Measurements from ENCODE around the gene PRKAG2.

The PRKAG2 gene

GRCh38 chr7:151687523-151688235 is 189.2 kb downstream of the PRKAG2 start:
- no peak for DNase-seq

GRCh38 chr7:151686826-151687225 is 190.1 kb downstream of the PRKAG2 start:
- no peak for DNase-seq

DNA sequence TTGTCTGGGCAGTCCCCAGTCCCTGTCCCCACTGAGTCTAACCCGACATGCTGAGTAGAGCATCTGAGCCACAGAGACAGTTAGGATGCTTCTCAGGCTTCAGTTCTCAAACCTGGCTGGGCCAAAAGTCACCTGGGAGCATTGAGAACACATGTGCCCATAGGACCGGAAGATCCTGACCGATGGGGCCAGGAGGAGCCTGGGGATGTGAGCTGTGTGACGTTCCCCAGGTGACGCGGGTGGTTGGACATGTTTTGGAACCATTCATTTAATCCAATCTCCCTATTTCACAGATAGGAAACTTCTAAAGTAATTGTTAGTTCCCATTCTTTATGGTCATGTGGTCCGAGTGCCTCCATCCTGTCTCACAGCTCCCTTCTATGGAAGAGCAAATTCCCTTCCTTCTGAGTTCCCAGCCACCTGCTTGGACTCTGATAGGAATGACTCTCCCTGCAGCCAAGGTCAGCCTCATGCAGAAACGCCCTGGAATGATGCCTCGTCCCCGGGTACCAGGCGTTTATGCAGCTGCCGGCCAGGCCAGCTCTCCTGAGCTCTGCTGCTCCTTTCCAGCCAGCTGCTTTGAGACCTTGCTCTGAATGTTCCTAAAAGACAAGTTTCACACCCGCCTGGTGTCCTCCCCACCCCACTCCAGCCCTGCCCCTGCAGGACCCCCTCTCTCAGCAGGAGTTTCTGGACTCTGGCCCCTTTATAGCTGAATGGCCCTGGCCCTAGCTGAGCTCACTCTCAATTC is 190.7 kb downstream of the PRKAG2 start:
- no peak for DNase-seq

DNA sequence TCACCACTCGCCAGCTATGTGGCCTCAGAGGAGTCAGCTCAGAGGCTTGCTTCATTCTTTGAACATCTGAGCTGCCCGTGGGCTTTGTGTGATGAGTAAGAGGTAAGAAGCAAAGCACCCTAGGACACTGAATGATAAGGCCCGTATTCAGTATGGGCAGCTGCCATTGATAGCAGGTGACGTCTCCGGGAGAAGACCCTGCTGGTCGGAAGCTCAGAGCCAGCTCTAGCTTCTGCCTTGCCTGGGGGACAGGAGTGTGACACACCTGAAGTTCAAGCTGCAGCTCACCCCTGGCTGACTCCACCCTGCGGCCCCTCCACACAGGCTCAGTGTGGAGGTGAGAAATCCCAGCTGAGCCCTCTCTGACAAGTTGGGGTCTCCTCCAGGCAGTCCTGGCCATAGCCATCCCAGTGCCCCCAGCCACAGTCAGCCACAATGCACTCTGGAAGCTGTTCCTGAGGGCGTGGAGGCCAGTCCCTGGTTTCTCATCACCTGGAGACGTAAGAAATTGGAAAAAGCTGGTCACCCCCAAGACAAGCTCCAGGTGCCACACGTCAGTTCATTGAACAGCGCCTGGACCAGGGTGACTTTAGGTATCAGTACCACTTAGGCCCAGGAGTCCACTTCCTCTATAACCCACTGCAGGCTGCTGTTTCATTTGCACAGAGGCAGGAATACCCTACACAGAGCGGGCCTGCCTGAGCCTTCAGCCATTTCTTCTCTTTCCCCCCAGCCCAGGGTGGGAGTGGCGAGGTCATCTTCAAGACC is 192.3 kb downstream of the PRKAG2 start:
- no peak for DNase-seq

DNA sequence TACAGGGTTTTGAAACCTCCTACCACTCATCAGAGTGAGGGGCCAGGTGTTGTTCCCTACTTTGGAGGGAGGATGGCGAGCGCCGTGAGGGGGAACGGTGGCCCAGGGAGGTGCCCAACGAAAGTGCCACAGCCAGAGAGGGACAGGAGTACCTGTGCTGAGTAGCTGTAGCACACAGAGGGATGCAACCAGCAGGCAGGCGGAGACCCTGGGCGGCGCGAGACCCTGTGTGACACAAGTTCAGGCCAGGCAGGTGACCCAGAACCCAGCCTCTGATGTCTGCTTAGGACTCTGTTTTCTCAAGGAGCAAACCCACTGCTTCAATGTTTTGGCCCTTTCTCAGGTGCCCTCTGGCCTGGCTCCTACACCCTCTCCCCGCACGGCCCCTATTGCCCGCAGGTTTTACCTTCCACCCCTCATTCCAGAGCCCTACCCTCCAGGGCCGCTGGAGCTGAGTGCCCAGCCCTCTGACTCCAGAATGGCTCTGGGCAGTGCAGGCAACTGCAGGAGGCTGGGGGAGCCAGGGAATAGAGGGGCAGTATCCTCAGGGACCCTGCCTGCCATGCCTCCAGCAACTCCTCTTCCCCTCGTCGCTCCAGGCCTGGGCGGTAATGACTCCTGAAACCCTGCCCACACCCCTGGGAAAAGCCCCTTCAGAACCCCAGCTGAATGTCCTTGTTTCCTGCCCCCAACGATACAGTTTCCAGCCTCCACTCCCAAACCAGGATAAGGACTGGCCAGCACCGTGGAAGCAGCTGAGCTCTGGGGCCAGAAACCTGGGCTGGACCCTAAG is 193.1 kb downstream of the PRKAG2 start:
- no peak for DNase-seq

GRCh38 chr7:151682831-151683614 is 193.9 kb downstream of the PRKAG2 start:
- no peak for DNase-seq

DNA sequence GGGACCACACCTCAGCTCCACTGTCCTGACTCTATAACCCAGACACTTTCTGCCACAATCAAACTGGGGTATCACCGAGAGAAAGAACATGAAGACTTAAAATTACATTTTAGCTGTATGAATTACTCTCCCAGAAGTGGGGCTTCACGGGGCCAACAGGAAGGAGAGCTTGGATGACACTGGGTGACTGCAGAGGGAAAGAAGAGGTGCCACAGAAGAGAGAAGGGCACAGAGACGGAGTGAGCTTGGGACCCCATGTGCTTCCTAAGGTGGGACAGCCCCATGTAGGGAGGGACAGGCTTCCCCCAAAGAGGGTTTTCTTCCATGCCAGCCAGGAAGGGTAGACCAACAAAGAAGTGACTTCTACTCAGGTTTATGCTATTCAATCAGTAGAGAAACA is 195.2 kb downstream of the PRKAG2 start:
- no peak for DNase-seq

DNA sequence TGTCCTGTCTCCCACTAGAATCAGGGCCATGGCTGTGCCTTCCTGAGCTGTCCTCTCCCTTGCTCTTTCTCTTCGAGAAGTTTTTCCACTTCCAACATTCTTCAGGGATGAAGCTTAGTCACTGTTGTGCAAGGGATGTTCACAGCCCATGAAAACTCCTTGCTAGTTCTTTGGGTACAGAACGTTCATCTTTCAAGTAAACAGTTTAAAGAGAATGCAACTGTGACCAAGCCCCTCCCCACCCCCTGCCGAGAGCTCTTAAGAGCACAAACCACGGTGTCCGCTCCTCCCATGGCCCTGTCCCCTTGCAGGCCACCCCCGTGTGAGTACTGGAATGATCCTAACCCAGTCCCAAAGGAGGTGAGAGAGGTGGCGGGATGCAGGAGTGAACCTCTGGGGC is 196.1 kb downstream of the PRKAG2 start:
- no peak for DNase-seq

DNA sequence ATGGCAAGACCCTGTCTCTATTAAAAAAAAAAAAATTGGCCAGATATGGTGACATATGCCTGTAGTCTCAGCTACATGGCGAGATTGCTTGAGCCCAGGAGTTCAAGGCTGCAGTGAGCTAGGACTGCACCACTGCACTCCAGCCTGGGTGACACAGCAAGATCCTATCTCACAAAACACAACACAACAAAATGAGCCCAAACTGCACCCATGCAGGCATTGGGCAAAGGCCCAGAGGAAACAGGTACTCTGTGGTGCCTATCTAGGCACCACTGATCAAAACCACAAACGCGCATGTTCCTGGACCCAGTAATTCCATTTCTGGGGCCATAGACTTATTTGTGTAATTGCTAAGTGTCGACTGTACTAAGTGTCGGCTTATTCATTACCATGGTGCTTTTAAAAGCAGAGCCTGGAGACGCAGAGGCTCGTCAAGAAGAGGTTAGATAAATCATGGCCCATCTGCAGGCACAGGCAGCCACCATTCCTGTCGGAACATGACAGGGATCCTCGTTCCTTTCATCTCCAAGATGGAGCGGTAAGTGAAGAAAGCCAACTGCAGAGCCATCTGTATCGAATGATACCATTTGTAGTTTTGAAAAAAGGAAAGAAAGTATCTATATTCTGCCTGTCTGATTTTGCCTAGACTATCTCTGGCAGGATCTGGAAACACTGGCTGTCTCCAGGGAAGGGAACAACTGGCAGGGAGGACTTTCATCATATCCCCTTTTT is 196.9 kb downstream of the PRKAG2 start:
- no peak for DNase-seq

- DNase-seq = no peak
These were observed 197.7 kb downstream of the PRKAG2 start for GRCh38 chr7:151679071-151679708.

DNA sequence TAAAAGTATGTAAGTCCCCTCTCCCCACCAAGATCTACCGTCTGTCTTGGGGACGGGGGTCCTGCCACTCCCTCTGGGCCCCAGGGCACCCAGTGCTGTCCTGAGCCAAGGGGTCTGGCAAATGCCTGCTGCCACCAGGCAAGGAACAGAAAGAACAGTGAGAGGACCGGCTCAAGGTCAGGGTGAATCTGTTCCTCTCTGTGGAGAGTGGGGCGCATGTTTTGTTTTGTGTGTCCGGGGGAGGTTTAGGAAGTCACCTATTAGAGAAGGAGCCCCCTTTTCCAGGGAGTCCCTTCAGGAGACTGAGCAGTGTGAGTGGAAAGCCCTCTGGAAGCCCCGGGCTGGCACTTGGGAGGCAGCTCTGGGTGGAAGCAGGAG is 198.7 kb downstream of the PRKAG2 start:
- DNase-seq = no peak

DNA sequence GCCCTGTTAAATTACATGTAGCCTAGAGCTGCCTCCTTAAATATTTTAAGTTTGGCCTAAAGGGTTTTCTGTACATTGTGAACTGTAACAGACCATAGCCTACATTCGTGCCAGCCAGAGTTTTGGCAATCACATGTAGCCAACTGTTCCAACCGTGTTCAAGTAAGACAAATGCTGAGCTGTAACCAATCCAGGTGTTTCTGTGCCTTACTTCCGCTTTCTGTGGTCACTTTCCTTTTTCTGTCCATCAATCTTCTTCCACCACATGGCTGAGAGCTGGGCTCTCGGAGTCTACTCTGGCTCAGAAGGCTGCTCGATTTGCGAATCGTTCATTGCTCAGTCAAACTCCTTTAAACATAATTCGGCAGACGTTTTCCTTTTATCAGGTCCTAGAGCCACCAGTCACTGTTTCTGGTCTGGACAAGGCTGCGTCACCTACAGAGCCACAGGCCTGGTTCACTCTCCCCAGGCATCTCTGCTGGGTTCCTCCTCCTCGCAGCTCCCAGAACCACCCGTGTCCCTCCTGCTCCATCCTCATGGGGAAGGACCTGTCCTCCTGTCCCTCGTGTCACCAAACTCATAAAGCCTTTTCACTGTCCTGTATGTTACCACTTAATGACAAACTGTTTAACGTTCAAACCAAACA is 199.2 kb downstream of the PRKAG2 start:
- DNase-seq = no peak

DNA sequence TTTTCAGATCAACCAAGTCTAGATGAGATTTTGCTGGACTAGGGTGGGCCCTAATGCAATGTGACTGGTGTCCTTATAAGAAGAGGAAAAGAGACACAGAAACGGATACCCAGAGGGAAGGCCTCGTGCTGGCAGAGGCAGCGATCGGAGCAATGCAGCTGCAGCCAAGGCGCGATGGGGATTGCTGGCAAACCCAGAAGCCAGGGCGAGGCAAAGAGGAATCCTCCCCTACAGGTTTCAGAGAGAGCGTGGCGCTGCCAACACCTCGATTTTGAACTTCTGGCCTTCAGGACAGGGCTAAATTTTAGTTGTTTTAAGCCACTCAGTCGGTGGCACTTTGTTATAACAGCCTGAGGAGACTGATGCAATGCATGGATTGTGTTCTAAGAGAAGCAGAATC is 200.2 kb downstream of the PRKAG2 start:
- DNase-seq = no peak

DNA sequence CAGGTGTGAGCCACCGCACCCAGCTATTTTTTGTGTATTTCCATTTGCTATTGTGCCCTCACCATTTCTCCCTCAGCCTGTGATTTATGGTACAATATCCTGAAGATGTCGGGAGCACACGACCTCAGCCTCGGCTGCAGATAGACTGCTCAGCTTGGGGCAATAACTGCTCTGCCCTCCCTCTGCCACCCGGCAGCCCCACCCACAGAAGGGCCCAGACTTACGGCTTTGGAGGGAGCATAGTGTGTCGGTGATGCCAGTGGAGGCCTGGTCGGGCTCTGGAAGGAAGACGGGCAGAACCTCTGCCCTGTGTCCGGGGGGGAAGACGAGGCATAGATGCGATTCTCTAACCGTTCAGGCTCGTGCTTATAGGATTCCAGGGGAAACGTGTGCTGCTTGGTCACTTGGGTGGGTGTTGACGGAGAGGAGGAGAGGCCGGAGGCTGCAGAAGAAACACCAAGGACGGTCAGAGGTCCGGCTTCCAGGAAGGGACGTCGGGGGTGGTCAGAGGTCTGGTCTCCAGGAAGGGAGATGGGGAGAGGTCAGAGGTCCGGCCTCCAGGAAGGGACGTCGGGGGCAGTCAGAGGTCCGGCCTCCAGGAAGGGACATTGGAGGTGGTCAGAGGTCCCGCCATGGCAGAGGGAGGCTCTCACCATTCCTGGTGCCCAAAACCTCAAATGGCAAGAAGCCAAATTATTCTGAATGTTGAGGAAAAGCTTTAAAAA is 201.6 kb downstream of the PRKAG2 start:
- no peak for DNase-seq

GRCh38 chr7:151674161-151674920 is 202.6 kb downstream of the PRKAG2 start:
- no peak for DNase-seq

DNA sequence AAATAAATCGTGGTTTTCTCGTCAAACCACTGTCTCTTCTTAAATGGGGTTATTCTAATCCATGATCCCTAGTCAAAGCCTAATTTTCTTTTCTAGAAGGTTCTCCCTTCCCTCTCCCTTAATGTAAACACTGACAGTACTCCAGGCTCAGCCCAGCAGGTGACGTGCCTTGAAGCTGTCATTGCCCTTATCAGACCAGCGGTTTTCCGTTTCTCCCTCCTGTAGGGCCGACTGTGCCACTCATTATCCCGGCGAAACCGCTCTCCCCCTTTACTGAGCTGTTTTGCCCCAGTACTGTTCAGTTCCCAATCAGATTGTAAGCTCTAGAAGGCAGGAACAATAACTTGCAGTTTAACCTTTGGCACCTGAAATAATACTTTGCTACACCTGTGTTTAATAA is 203.7 kb downstream of the PRKAG2 start:
- DNase-seq = no peak

DNA sequence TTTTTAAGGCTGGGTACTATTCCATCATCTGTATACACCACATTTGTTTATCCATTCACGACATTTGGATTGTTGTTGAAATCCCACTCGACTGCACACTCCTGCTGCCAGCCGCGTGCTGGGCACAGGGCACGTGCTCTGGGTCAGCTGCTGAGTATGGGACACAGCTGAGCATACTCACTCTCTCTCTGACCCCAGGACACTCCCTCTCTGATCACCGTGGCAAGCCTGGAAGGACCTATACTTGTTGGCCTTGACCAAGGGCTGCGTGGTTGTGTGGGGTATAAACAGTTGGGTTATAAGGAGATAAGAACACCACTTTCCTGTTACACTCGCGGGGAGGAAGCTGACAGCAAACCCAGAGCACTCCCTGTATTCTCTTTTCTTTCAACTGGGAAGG is 204.2 kb downstream of the PRKAG2 start:
- DNase-seq = no peak

- no peak for DNase-seq
These were observed 205.4 kb downstream of the PRKAG2 start for GRCh38 chr7:151671514-151671913.

GRCh38 chr7:151669762-151670161 is 207.2 kb downstream of the PRKAG2 start:
- no peak for DNase-seq

Measured in activated CD4-positive, CD25-positive, alpha-beta regulatory T cell (primary cell).